B cell (primary cell): ENCODE measurements around the gene WDR12. TPM values are rescaled to one million over a fixed set of nuclear protein-coding genes. Genes with fewer than 3 reads are reported as not detected.

Source experiments
- ATAC-seq: fragments of 200-7000 bp; cut with Tn5 transposase; one replicate; pipeline ENCODE4 v1.10.0; 2021; ENCODE audit warnings: low read depth, mild to moderate bottlenecking, moderate number of reproducible peaks, moderate library complexity
- CTCF ChIA-PET: fragments of 350-600 bp; sonication (Branson Sonifier 250); formaldehyde crosslinking; loops from one replicate; lab custom pipeline; 2021; ENCODE audit warnings: antibody characterized with exemption, inconsistent platforms; lab: Charles Lee
- POLR2A ChIA-PET: fragments of 350-600 bp; sonication (Branson Sonifier 250); formaldehyde crosslinking; loops from one replicate; lab custom pipeline; 2021; ENCODE audit warnings: antibody characterized with exemption; lab: Charles Lee
- DNase-seq: peaks from one replicate; pipeline ENCODE4 v3.0.0; 2013
- H2AFZ ChIP-seq: 2 replicates; pipeline ENCODE4 v1.6.1; 2012; ENCODE audit warnings: mild to moderate bottlenecking, low read depth, low read length; ENCODE audit not compliant: insufficient read depth, poor library complexity, severe bottlenecking
- H3K27ac ChIP-seq, 2 donors: 1 replicate in 1 of 2; 2 replicates in 1 of 2; pipeline ENCODE4 v1.5.1; 2012 to 2013; ENCODE audit warnings: low read length in 2 of 2, mild to moderate bottlenecking in 2 of 2, moderate library complexity in 1 of 2
- H3K27me3 ChIP-seq, 4 experiments: fragments of 200-600 bp in 1 of 4; sonication (generic) in 1 of 4; replicated peaks in 1 of 4; 1 replicate in 2 of 4; 2 replicates in 2 of 4; pipeline versions ENCODE4 v1.6.1 to v1.7.0; 2013 to 2016; ENCODE audit warnings: low read length in 3 of 4, mild to moderate bottlenecking in 2 of 4, mixed read lengths in 1 of 4, moderate library complexity in 1 of 4; ENCODE audit not compliant: insufficient read depth in 4 of 4, control insufficient read depth in 3 of 4; ENCODE audit errors: control extremely low read depth in 1 of 4
- H3K36me3 ChIP-seq, 2 experiments: replicated peaks in 1 of 2; 1 replicate in 1 of 2; 2 replicates in 1 of 2; pipeline versions ENCODE4 v1.6.1 to v1.7.1; 2013; ENCODE audit warnings: low read length in 1 of 2; ENCODE audit not compliant: insufficient read depth in 2 of 2, control insufficient read depth in 1 of 2; ENCODE audit errors: control extremely low read depth in 1 of 2, extremely low read depth in 1 of 2
- H3K4me1 ChIP-seq, 2 donors: fragments of 200-600 bp in 1 of 2; sonication (generic) in 1 of 2; 1 replicate in 1 of 2; 2 replicates in 1 of 2; pipeline versions ENCODE4 v1.5.1 to v1.6.1; 2013 to 2017; ENCODE audit warnings: low read length in 2 of 2; ENCODE audit not compliant: control insufficient read depth in 2 of 2, insufficient read depth in 2 of 2
- H3K4me2 ChIP-seq: replicated peaks from 2 replicates; pipeline ENCODE3; 2012; ENCODE audit warnings: mild to moderate bottlenecking, low read depth, low read length; ENCODE audit not compliant: poor library complexity, severe bottlenecking
- H3K4me3 ChIP-seq, 5 experiments: fragments of 200-600 bp in 1 of 5; sonication (generic) in 1 of 5; 1 replicate in 3 of 5; 2 replicates in 2 of 5; pipeline versions ENCODE4 v1.5.1 to v1.7.0; 2011 to 2016; ENCODE audit warnings: low read length in 4 of 5, mild to moderate bottlenecking in 4 of 5, low read depth in 2 of 5, control low read depth in 1 of 5, moderate library complexity in 1 of 5; ENCODE audit not compliant: insufficient read depth in 1 of 5; ENCODE audit errors: control extremely low read depth in 1 of 5, extremely low read depth in 1 of 5
- H3K79me2 ChIP-seq: fragments of 200-600 bp; sonication (generic); one replicate; pipeline ENCODE4 v1.6.0; 2016; ENCODE audit warnings: low read length; ENCODE audit not compliant: control insufficient read depth, insufficient read depth
- H3K9ac ChIP-seq: fragments of 200-600 bp; sonication (generic); 2 replicates; pipeline ENCODE4 v1.6.1; 2017; ENCODE audit warnings: mild to moderate bottlenecking, low read length, moderate library complexity
- H3K9me3 ChIP-seq, 3 donors: one replicate each; pipeline versions ENCODE4 v1.6.1 to v1.7.1; 2013; ENCODE audit warnings: low read length in 2 of 3; ENCODE audit not compliant: control insufficient read depth in 2 of 3, insufficient read depth in 1 of 3; ENCODE audit errors: control extremely low read depth in 1 of 3
- H4K20me1 ChIP-seq: 2 replicates; pipeline ENCODE4 v1.6.0; 2012; ENCODE audit warnings: mild to moderate bottlenecking, low read length; ENCODE audit not compliant: insufficient read depth, control insufficient read depth, poor library complexity, severe bottlenecking
- H3K27ac Mint-ChIP-seq: one replicate; pipeline ENCODE4 v1.8.0; 2021; ENCODE audit warnings: mixed read lengths
- H3K27me3 Mint-ChIP-seq: one replicate; pipeline ENCODE4 v1.8.0; 2021; ENCODE audit warnings: mixed read lengths
- H3K4me1 Mint-ChIP-seq: one replicate; pipeline ENCODE4 v1.8.0; 2021; ENCODE audit warnings: mixed read lengths
- H3K4me3 Mint-ChIP-seq: one replicate; pipeline ENCODE4 v1.8.0; 2021; ENCODE audit warnings: mixed read lengths
- H3K9me3 Mint-ChIP-seq: one replicate; pipeline ENCODE4 v1.8.0; 2022; ENCODE audit warnings: mixed read lengths; ENCODE audit not compliant: insufficient read depth
- EZH2 ChIP-seq: IDR thresholded peaks from 2 replicates; pipeline ENCODE4 v1.6.1; 2012; ENCODE audit warnings: borderline replicate concordance, low read depth, mild to moderate bottlenecking, moderate library complexity, low read length; ENCODE audit not compliant: insufficient read depth, poor library complexity, severe bottlenecking
- WGBS: methylation state at CpG from one replicate; pipeline ENCODE4 v1.1.5; 2013; ENCODE audit warnings: missing lambda C conversion rate; ENCODE audit not compliant: insufficient coverage; 5-methylcytosine and 5-hydroxymethylcytosine counted together
- intact Hi-C: fragments of 100-400 bp; cut with micrococcal nuclease; formaldehyde crosslinking; loops from one replicate; pipeline ENCODE4 v1.10.0; 2022
- polyA plus RNA-seq: library from polyadenylated mRNA; depleted of rRNA; stranded (reverse); fragments of >200 nt; gene quantifications from 2 replicates; pipeline ENCODE4 v1.2.3, GENCODE V29; 2012
- total RNA-seq, 2 donors: library from RNA; stranded (reverse); fragments of 120-200 nt in 1 of 2; gene quantifications; 1 replicate in 1 of 2; 2 replicates in 1 of 2; pipeline versions ENCODE4 v1.2.3 to v1.2.4, GENCODE V29; 2013 to 2022
- TF ChIP-seq, protein P1 (sequence below): fragments of 200-600 bp; IDR thresholded peaks from one replicate; pipeline ENCODE4 v1.8.0; 2022; ENCODE audit warnings: antibody characterized with exemption, mild to moderate bottlenecking

Gene WDR12
- total and polyA plus RNA-seq, 2 donors (not counting 1 experiment from before 2014, with no cell fraction given): 7.1 to 20.8 TPM

DNA sequence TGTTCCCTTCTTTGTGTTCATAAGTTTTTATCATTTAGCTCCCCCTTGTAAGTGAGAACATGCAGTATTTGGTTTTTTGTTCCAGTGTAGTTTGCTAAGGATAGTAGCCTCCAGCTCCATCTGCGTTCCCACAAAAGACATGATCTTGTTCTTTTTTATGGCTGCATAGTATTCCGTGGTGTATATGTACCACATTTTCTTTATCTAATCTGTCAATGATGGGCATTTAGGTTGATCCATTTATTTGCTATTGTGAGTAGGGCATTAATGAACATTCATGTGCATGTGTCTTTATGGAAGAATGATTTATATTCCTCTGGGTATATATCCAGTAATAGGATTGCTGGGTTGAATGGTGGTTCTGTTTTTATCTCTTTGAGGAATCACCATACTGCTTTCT is 34.0 kb upstream of the WDR12 start:
- WGBS: no CpG with 5 or more reads among the region's 2 CpGs
- H4K20me1 ChIP-seq: no peaks in the 10 kb centered on the region
- H3K9me3 Mint-ChIP-seq: peaks cover 10% of the 10 kb centered on the region
- H3K79me2 ChIP-seq: no peaks in the 10 kb centered on the region
- peaks cover 0 to 9% (median 1%) of the 10 kb centered on the region in 3 donors for H3K9me3 ChIP-seq
- no peaks in the 10 kb centered on the region for H3K4me1 ChIP-seq
- no peaks in the 10 kb centered on the region for H3K4me1 Mint-ChIP-seq
- ATAC-seq: no peak
- ChIA-PET CTCF (no interaction called here), POLR2A (no interaction called here)
- no peak overlapping the region for H3K27ac Mint-ChIP-seq
- intact Hi-C loops: no loop called here
- H3K27me3 Mint-ChIP-seq: no peaks in the 10 kb centered on the region
- no peaks in the 10 kb centered on the region for H3K27me3 ChIP-seq
- TF ChIP-seq EZH2: no peak
- TF ChIP-seq, protein P1, sequence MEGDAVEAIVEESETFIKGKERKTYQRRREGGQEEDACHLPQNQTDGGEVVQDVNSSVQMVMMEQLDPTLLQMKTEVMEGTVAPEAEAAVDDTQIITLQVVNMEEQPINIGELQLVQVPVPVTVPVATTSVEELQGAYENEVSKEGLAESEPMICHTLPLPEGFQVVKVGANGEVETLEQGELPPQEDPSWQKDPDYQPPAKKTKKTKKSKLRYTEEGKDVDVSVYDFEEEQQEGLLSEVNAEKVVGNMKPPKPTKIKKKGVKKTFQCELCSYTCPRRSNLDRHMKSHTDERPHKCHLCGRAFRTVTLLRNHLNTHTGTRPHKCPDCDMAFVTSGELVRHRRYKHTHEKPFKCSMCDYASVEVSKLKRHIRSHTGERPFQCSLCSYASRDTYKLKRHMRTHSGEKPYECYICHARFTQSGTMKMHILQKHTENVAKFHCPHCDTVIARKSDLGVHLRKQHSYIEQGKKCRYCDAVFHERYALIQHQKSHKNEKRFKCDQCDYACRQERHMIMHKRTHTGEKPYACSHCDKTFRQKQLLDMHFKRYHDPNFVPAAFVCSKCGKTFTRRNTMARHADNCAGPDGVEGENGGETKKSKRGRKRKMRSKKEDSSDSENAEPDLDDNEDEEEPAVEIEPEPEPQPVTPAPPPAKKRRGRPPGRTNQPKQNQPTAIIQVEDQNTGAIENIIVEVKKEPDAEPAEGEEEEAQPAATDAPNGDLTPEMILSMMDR: no peak
- no peak overlapping the region for H3K27ac ChIP-seq
- no peak overlapping the region for H3K9ac ChIP-seq
- H3K4me3 Mint-ChIP-seq: no peak overlapping the region
- H3K4me2 ChIP-seq: no peak overlapping the region
- H2AFZ ChIP-seq: no peak overlapping the region
- peaks cover 1 to 16% of the 10 kb centered on the region in 2 experiments for H3K36me3 ChIP-seq
- DNase-seq: no peak
- no peak overlapping the region for H3K4me3 ChIP-seq

DNA sequence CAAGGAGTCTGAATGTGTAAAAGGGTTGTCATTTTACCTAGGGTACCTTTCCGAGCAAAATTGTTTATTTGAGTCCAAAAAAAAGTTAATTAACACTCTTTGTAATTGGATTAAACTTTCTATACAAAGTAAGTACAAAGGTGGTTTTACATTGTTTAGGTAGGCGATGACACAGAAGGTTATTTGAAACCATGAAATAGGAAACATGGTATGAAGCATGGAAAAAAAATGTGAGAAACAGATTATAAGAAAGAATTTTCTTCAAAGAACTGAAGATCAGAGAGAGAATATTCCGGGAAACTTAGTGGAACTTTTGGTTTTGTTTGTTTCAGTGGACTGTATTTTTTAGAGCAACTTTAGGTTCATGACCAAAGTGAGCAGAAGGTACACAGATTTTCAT is 33.3 kb upstream of the WDR12 start:
- Mint-ChIP-seq H3K27ac (no peak overlapping the region), H3K27me3 (no peaks in the 10 kb centered on the region), H3K4me1 (no peaks in the 10 kb centered on the region), H3K9me3 (peaks cover 10% of the 10 kb centered on the region), H3K4me3 (no peak overlapping the region)
- no peak overlapping the region for H3K9ac ChIP-seq
- H3K36me3 ChIP-seq: peaks cover 2 to 16% of the 10 kb centered on the region in 2 experiments
- no peaks in the 10 kb centered on the region for H3K4me1 ChIP-seq
- no peak overlapping the region for H2AFZ ChIP-seq
- no peaks in the 10 kb centered on the region for H3K27me3 ChIP-seq
- no peaks in the 10 kb centered on the region for H3K79me2 ChIP-seq
- POLR2A ChIA-PET: no interaction called here
- CTCF ChIA-PET: no interaction called here
- TF ChIP-seq EZH2: no peak
- TF ChIP-seq, protein P1: no peak
- H3K9me3 ChIP-seq: peaks cover 0 to 9% (median 1%) of the 10 kb centered on the region in 3 donors
- no CpG with 5 or more reads among the region's 3 CpGs for WGBS
- ATAC-seq: no peak
- no peak for DNase-seq
- no peak overlapping the region for H3K27ac ChIP-seq
- H4K20me1 ChIP-seq: no peaks in the 10 kb centered on the region
- intact Hi-C loops: no loop called here
- no peak overlapping the region for H3K4me3 ChIP-seq
- H3K4me2 ChIP-seq: no peak overlapping the region
